ENCODE measurements around the gene IL12RB2. TPM values are rescaled to one million over a fixed set of nuclear protein-coding genes. Genes with fewer than 3 reads are reported as not detected.

IL12RB2 gene
- total RNA-seq, 5 donors from 2014 or later (not counting 1 experiment from before 2014, with no cell fraction given): 1.3 to 3.5 (median 2.9) TPM

DNA sequence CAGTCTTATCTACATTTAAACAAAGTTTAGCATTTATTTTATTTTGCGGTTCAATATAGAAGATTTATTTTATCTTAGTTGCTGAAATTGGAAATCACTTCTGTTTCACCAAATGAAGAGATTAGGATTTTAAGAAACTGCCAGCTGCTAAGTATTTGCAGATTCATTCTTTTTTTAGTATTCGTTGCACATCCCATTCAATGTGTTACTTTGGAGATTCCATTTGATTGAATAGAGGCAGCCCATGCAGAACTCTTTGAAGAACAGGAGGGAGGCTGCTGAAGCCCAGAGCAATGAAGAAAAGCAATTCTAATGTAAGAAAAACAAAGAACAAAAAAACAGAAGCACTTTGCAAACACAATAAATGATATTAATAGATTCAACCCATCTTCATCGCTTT, 38.6 kb upstream of the IL12RB2 start:
- H3K4me1 Mint-ChIP-seq: peaks cover 11 to 13% (median 12%) of the 10 kb centered on the region in 3 donors
- H3K27ac Mint-ChIP-seq: no peak overlapping the region
- H3K27me3 Mint-ChIP-seq: no peaks in the 10 kb centered on the region
- peaks cover 2 to 12% of the 10 kb centered on the region in 2 experiments for H3K4me1 ChIP-seq (ENCODE audit: control insufficient read depth in 1 of 2, extremely low read depth in 1 of 2, insufficient read depth in 2 of 2, low read length in 2 of 2)
- ChIA-PET CTCF (no interaction called here), POLR2A (no interaction called here)
- H3K27me3 ChIP-seq (replicated peaks in 1 of 2; ENCODE audit: control insufficient read depth in 2 of 2, extremely low read depth in 1 of 2, insufficient read depth in 2 of 2, low read length in 1 of 2): no peaks in the 10 kb centered on the region
- no peak overlapping the region for H3K27ac ChIP-seq (ENCODE audit: low read length)
- no peak for DNase-seq
- no CpG with 5 or more reads among the region's 3 CpGs for WGBS (ENCODE audit: insufficient coverage)
- no peak for ATAC-seq (replicated peaks in 1 of 4)
- no peaks in the 10 kb centered on the region for H3K36me3 Mint-ChIP-seq
- H3K9me3 Mint-ChIP-seq: peaks cover 5 to 11% (median 9%) of the 10 kb centered on the region in 3 donors
- no peaks in the 10 kb centered on the region for H3K36me3 ChIP-seq (ENCODE audit: control insufficient read depth in 2 of 2, extremely low read depth in 1 of 2, insufficient read depth in 1 of 2, low read length in 1 of 2)
- no peak overlapping the region for H3K4me3 Mint-ChIP-seq
- peaks cover 2% of the 10 kb centered on the region for H3K9me3 ChIP-seq
- H3K4me3 ChIP-seq (ENCODE audit: control insufficient read depth in 1 of 2, extremely low read depth in 1 of 2, low read length in 1 of 2): no peak overlapping the region

- DNase-seq (no peak), ATAC-seq (replicated peaks in 1 of 4) (no peak)
- Mint-ChIP-seq H3K27ac (no peak overlapping the region), H3K4me3 (no peak overlapping the region), H3K9me3 (peaks cover 5 to 11% (median 9%) of the 10 kb centered on the region in 3 donors), H3K4me1 (peaks cover 0 to 13% (median 10%) of the 10 kb centered on the region in 3 donors), H3K27me3 (no peaks in the 10 kb centered on the region), H3K36me3 (no peaks in the 10 kb centered on the region)
- Histone ChIP-seq H3K9me3 (peaks cover 2% of the 10 kb centered on the region), H3K27me3 (replicated peaks in 1 of 2; ENCODE audit: control insufficient read depth in 2 of 2, extremely low read depth in 1 of 2, insufficient read depth in 2 of 2, low read length in 1 of 2) (no peaks in the 10 kb centered on the region), H3K4me1 (ENCODE audit: control insufficient read depth in 1 of 2, extremely low read depth in 1 of 2, insufficient read depth in 2 of 2, low read length in 2 of 2) (peaks cover 2 to 11% of the 10 kb centered on the region in 2 experiments), H3K4me3 (ENCODE audit: control insufficient read depth in 1 of 2, extremely low read depth in 1 of 2, low read length in 1 of 2) (no peak overlapping the region), H3K27ac (ENCODE audit: low read length) (no peak overlapping the region), H3K36me3 (ENCODE audit: control insufficient read depth in 2 of 2, extremely low read depth in 1 of 2, insufficient read depth in 1 of 2, low read length in 1 of 2) (no peaks in the 10 kb centered on the region)
- ChIA-PET CTCF (no interaction called here), POLR2A (no interaction called here)
- WGBS (ENCODE audit: insufficient coverage): 90% methylated on average over 3 of the region's 3 CpGs
Measured at GRCh38 chr1:67270541-67270940, 37.1 kb upstream of the IL12RB2 start.

- Histone ChIP-seq H3K36me3 (ENCODE audit: control insufficient read depth in 2 of 2, extremely low read depth in 1 of 2, insufficient read depth in 1 of 2, low read length in 1 of 2) (no peaks in the 10 kb centered on the region), H3K27ac (ENCODE audit: low read length) (no peak overlapping the region), H3K4me3 (ENCODE audit: control insufficient read depth in 1 of 2, extremely low read depth in 1 of 2, low read length in 1 of 2) (no peak overlapping the region), H3K9me3 (peaks cover 2% of the 10 kb centered on the region), H3K27me3 (replicated peaks in 1 of 2; ENCODE audit: control insufficient read depth in 2 of 2, extremely low read depth in 1 of 2, insufficient read depth in 2 of 2, low read length in 1 of 2) (no peaks in the 10 kb centered on the region), H3K4me1 (ENCODE audit: control insufficient read depth in 1 of 2, extremely low read depth in 1 of 2, insufficient read depth in 2 of 2, low read length in 2 of 2) (peaks cover 0 to 11% of the 10 kb centered on the region in 2 experiments)
- POLR2A ChIA-PET: no interaction called here
- Mint-ChIP-seq H3K27me3 (no peaks in the 10 kb centered on the region), H3K9me3 (peaks cover 5 to 11% (median 9%) of the 10 kb centered on the region in 3 donors), H3K27ac (peak overlapping the region in 1 of 2 donors; percentile 5), H3K4me1 (peaks cover 0 to 12% (median 10%) of the 10 kb centered on the region in 3 donors), H3K4me3 (no peak overlapping the region), H3K36me3 (no peaks in the 10 kb centered on the region)
- CTCF ChIA-PET: no interaction called here
- ATAC-seq (replicated peaks in 1 of 4) (no peak), DNase-seq (no peak)
- WGBS (ENCODE audit: insufficient coverage): 100% methylated on average over 1 of the region's 4 CpGs
Measured at GRCh38 chr1:67273591-67273990, 34.1 kb upstream of the IL12RB2 start.

DNA sequence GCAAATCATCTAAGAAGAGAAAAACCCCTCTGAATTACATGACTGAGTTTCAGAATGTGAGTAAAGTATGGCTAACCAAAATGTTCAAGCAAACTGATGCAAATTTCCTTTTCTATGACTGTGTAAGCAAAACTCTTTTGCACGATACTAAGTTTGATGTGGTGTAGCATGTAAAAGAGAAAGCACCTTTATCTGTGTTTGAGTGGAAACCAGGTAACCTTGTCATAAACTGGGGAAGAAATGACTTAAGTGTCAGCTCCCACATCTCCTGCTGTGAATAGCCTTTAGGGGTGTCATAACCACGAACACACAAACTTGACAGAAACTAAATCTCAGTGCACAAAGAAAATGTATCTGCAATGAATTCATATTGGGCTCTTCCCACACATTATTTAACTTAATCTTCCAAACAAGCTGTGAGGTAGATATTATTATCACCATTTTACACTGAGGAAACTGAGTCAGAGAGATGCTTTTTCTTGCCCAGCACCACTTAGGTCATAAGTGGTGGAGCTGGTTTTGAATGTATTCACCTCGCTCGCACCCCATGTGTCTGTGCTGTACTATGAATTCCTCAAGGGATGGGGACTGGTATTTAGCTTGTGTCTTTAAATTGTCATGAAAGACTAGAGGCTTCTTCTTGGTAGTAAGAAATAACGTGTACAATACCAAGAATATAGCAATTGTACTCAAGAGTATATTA, 32.9 kb upstream of the IL12RB2 start:
- no peaks in the 10 kb centered on the region for H3K36me3 ChIP-seq (ENCODE audit: control insufficient read depth in 2 of 2, extremely low read depth in 1 of 2, insufficient read depth in 1 of 2, low read length in 1 of 2)
- no peak overlapping the region for H3K27ac ChIP-seq (ENCODE audit: low read length)
- ATAC-seq (replicated peaks in 1 of 4) (peak; percentile 23 to 96 (median 58)), DNase-seq (peak in 3 of 35 experiments; percentile 5 to 54 (median 18))
- no peaks in the 10 kb centered on the region for H3K36me3 Mint-ChIP-seq
- H3K4me1 Mint-ChIP-seq: peaks cover 0 to 12% (median 10%) of the 10 kb centered on the region in 3 donors
- H3K4me3 ChIP-seq (ENCODE audit: control insufficient read depth in 1 of 2, extremely low read depth in 1 of 2, low read length in 1 of 2): no peak overlapping the region
- H3K9me3 ChIP-seq: peaks cover 2% of the 10 kb centered on the region
- H3K4me1 ChIP-seq (ENCODE audit: control insufficient read depth in 1 of 2, extremely low read depth in 1 of 2, insufficient read depth in 2 of 2, low read length in 2 of 2): peaks cover 0 to 11% of the 10 kb centered on the region in 2 experiments
- H3K27me3 Mint-ChIP-seq: no peaks in the 10 kb centered on the region
- ChIA-PET POLR2A (interaction anchor here (0.6 kb wide), 2 partner anchors 13 to 25 kb away, joined by 3 read pairs; no protein-coding TSS in a partner anchor), CTCF (interaction anchor here in 1 of 2 donors (0.6 to 0.8 kb wide), 2 partner anchors 42 to 58 kb away, joined by 3 read pairs; no protein-coding TSS in a partner anchor)
- H3K27ac Mint-ChIP-seq: no peak overlapping the region
- no peaks in the 10 kb centered on the region for H3K27me3 ChIP-seq (replicated peaks in 1 of 2; ENCODE audit: control insufficient read depth in 2 of 2, extremely low read depth in 1 of 2, insufficient read depth in 2 of 2, low read length in 1 of 2)
- no CpG with 5 or more reads among the region's 5 CpGs for WGBS (ENCODE audit: insufficient coverage)
- H3K4me3 Mint-ChIP-seq: no peak overlapping the region
- H3K9me3 Mint-ChIP-seq: peaks cover 5 to 11% (median 9%) of the 10 kb centered on the region in 3 donors

GRCh38 chr1:67280696-67281095, 27.0 kb upstream of the IL12RB2 start:
- DNase-seq: no peak
- Histone ChIP-seq H3K36me3 (ENCODE audit: control insufficient read depth in 2 of 2, extremely low read depth in 1 of 2, insufficient read depth in 1 of 2, low read length in 1 of 2) (no peaks in the 10 kb centered on the region), H3K27me3 (replicated peaks in 1 of 2; ENCODE audit: control insufficient read depth in 2 of 2, extremely low read depth in 1 of 2, insufficient read depth in 2 of 2, low read length in 1 of 2) (no peaks in the 10 kb centered on the region), H3K27ac (ENCODE audit: low read length) (no peak overlapping the region), H3K4me3 (ENCODE audit: control insufficient read depth in 1 of 2, extremely low read depth in 1 of 2, low read length in 1 of 2) (no peak overlapping the region), H3K4me1 (ENCODE audit: control insufficient read depth in 1 of 2, extremely low read depth in 1 of 2, insufficient read depth in 2 of 2, low read length in 2 of 2) (no peaks in the 10 kb centered on the region), H3K9me3 (no peaks in the 10 kb centered on the region)
- no peak overlapping the region for H3K4me3 Mint-ChIP-seq
- no peak overlapping the region for H3K27ac Mint-ChIP-seq
- WGBS (ENCODE audit: insufficient coverage): no CpG with 5 or more reads among the region's 5 CpGs
- H3K4me1 Mint-ChIP-seq: peaks cover 0 to under 1% (median 0%) of the 10 kb centered on the region in 3 donors
- no peaks in the 10 kb centered on the region for H3K9me3 Mint-ChIP-seq
- no peaks in the 10 kb centered on the region for H3K27me3 Mint-ChIP-seq
- no peaks in the 10 kb centered on the region for H3K36me3 Mint-ChIP-seq
- no peak for ATAC-seq (replicated peaks in 1 of 4)
- POLR2A ChIA-PET: no interaction called here
- CTCF ChIA-PET: interaction anchor here in 1 of 2 donors (0.6 kb wide), 1 partner anchor 52 kb away, joined by 3 read pairs; no protein-coding TSS in a partner anchor

GRCh38 chr1:67281244-67281643, 26.4 kb upstream of the IL12RB2 start:
- no peaks in the 10 kb centered on the region for H3K4me1 ChIP-seq (ENCODE audit: control insufficient read depth in 1 of 2, extremely low read depth in 1 of 2, insufficient read depth in 2 of 2, low read length in 2 of 2)
- H3K36me3 ChIP-seq (ENCODE audit: control insufficient read depth in 2 of 2, extremely low read depth in 1 of 2, insufficient read depth in 1 of 2, low read length in 1 of 2): no peaks in the 10 kb centered on the region
- peaks cover 0 to 5% (median 2%) of the 10 kb centered on the region in 3 donors for H3K4me1 Mint-ChIP-seq
- no peak for ATAC-seq (replicated peaks in 1 of 4)
- no peaks in the 10 kb centered on the region for H3K36me3 Mint-ChIP-seq
- no peak overlapping the region for H3K4me3 Mint-ChIP-seq
- H3K27ac Mint-ChIP-seq: no peak overlapping the region
- H3K27ac ChIP-seq (ENCODE audit: low read length): no peak overlapping the region
- no peaks in the 10 kb centered on the region for H3K27me3 Mint-ChIP-seq
- no peaks in the 10 kb centered on the region for H3K9me3 Mint-ChIP-seq
- POLR2A ChIA-PET: no interaction called here
- no peak for DNase-seq
- WGBS (ENCODE audit: insufficient coverage): no CpG with 5 or more reads among the region's 3 CpGs
- CTCF ChIA-PET: interaction anchor here in 1 of 2 donors (0.6 kb wide), 1 partner anchor 53 kb away, joined by 3 read pairs; no protein-coding TSS in a partner anchor
- no peak overlapping the region for H3K4me3 ChIP-seq (ENCODE audit: control insufficient read depth in 1 of 2, extremely low read depth in 1 of 2, low read length in 1 of 2)
- no peaks in the 10 kb centered on the region for H3K9me3 ChIP-seq
- H3K27me3 ChIP-seq (replicated peaks in 1 of 2; ENCODE audit: control insufficient read depth in 2 of 2, extremely low read depth in 1 of 2, insufficient read depth in 2 of 2, low read length in 1 of 2): no peaks in the 10 kb centered on the region

Data from T-cell (primary cell).